Body of pancreas (tissue), 4 donors: ENCODE results near the gene SDHAF1.

Experiments
- CTCF ChIP-seq, 7 experiments: fragments of 450-650 bp in 4 of 7; fragments of 200-600 bp in 3 of 7; sonication (generic) in 3 of 7; IDR thresholded peaks; one replicate each; pipeline ENCODE4 v1.5.1; 2016 to 2019; ENCODE audit warnings: antibody characterized with exemption in 7 of 7
- POLR2A ChIP-seq, 3 donors: fragments of 450-650 bp; IDR thresholded peaks; one replicate each; pipeline ENCODE4 v1.6.1; 2016; ENCODE audit warnings: antibody characterized with exemption in 3 of 3, mild to moderate bottlenecking in 2 of 3

- TF ChIP-seq CTCF (IDR thresholded peaks at IDR 0.05) = no peak
- TF ChIP-seq POLR2A (IDR thresholded peaks at IDR 0.05) = no peak
Measured at GRCh38 chr19:35973487-35973886, 21.5 kb upstream of the SDHAF1 start.
